ENCODE data around the gene CHERP.
A peak's percentile ranks its signal among the peaks of the same experiment; 100 is the strongest.
"Not testable (repeated sequence)": the region's sequence is repeated elsewhere in the genome, so short reads cannot be mapped to it uniquely, and the experiment has no call there.

CHERP gene

DNA sequence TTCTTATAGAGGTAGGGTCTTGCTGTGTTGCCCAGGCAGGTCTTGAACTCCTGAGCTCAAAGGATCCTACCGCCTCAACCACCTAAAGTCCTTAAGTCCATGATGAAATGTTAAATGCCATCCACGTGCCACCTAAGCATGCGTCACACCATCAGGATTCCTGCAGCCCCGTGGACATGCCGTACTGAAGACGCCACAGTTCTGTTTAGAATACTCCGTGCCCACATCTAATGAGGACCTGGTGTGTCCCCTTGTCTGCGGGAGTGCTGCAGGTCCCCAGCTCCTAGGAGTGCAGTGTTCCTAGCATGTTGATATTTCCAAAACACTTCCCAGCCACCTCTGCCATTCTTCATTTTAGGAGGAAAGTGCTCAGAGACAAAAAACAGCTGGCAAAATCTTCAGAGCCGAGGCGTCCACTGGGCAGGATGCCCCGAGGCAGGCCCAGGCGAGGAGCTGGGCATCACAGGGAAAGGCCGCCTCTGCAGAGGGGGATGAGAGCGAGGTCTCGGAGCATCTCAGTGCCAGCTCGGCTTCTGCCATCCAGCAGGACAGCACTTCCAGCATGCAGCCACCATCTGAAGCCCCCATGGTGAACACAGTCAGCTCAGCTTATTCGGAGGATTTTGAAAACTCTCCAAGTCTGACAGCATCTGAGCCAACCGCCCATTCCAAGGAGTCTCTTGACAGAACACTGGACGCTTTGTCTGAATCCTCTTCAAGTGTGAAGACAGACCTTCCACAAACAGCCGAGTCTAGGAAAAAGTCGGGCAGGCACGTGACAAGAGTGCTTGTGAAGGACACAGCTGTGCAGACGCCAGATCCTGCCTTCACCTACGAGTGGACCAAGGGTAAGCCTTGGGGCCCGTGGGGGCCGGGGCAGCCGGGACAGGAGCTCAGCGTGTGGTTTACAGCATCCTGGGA is 32.8 kb downstream of the CHERP start:
- no peak overlapping the region for H3K4me3 Mint-ChIP-seq
- DNase-seq (ENCODE audit: low spot score in 2 of 2) (no peak), ATAC-seq (ENCODE audit: low read depth) (no peak)
- no peaks in the 10 kb centered on the region for H3K27me3 Mint-ChIP-seq
- H3K4me1 Mint-ChIP-seq, result no peaks in the 10 kb centered on the region
- no peak overlapping the region for H3K27ac Mint-ChIP-seq
- peaks cover 16% of the 10 kb centered on the region for H3K36me3 Mint-ChIP-seq
- no peaks in the 10 kb centered on the region for H3K9me3 Mint-ChIP-seq

DNA sequence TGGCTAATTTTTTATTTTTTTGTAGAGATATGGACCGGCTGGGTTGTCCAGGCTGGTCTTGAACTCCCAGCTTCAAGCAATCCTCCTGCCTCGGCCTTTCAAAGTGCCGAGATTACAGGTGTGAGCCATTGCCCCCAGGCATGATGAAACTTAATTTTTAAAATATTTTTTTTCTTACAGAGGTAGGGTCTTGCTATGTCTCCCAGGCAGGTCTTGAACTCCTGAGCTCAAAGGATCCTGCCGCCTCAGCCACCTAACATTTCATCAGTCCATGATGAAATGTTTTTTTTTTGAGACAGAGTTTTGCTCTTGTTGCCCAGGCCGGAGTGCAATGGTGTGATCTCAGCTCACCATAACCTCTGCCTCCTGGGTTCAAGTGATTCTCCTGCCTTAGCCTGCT is 33.7 kb downstream of the CHERP start:
- no peak overlapping the region for H3K4me3 Mint-ChIP-seq
- ATAC-seq (ENCODE audit: low read depth), result no peak
- H3K36me3 Mint-ChIP-seq, result peaks cover 14% of the 10 kb centered on the region
- no peaks in the 10 kb centered on the region for H3K27me3 Mint-ChIP-seq
- DNase-seq (ENCODE audit: low spot score in 2 of 2), result no peak
- no peaks in the 10 kb centered on the region for H3K9me3 Mint-ChIP-seq
- no peaks in the 10 kb centered on the region for H3K4me1 Mint-ChIP-seq
- no peak overlapping the region for H3K27ac Mint-ChIP-seq

DNA sequence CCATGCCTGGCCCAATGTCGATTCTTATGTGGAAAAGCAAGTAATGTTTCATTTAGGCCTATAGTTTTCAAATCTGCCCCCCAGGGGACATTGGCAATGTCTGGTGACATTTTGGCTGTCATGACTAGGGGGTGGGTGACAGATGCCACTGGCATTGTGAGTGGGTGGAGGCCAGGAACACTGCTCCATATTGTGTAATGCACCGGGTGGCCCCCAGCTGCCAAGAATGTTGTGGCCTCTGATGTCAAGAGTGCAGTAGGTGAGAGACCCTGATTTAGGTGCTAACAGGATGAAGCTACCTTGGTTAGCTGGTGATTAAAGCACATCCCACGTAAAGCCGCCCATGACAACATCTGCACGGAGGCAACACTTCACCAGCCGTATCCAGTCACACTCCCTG is 35.3 kb downstream of the CHERP start:
- ATAC-seq (ENCODE audit: low read depth) (no peak), DNase-seq (ENCODE audit: low spot score in 2 of 2) (no peak)
- Mint-ChIP-seq H3K4me3 (no peak overlapping the region), H3K36me3 (peaks cover 10% of the 10 kb centered on the region), H3K27me3 (no peaks in the 10 kb centered on the region), H3K27ac (no peak overlapping the region), H3K9me3 (no peaks in the 10 kb centered on the region), H3K4me1 (no peaks in the 10 kb centered on the region)

DNA sequence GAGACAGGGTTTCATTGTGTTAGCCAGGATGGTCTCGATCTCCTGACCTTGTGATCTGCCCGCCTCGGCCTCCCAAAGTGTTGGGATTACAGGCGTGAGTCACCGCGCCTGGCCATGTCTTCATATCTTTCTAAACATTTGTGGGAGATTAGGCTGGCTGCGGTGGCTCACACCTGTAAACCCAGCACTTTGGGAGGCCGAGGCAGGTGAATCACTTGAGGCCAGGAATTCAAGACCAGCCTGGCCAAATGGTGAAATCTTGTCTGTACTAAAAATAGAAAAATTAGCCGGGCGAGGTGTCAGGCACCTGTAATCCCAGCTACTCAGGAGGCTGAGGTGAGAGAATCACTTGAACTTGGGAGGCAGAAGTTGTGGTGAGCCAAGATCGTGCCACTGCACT is 36.1 kb downstream of the CHERP start:
- H3K4me3 Mint-ChIP-seq; H3K9me3 Mint-ChIP-seq; ATAC-seq (ENCODE audit: low read depth); H3K4me1 Mint-ChIP-seq; DNase-seq (ENCODE audit: low spot score in 2 of 2); H3K27ac Mint-ChIP-seq; H3K27me3 Mint-ChIP-seq; H3K36me3 Mint-ChIP-seq: not testable (repeated sequence)

DNA sequence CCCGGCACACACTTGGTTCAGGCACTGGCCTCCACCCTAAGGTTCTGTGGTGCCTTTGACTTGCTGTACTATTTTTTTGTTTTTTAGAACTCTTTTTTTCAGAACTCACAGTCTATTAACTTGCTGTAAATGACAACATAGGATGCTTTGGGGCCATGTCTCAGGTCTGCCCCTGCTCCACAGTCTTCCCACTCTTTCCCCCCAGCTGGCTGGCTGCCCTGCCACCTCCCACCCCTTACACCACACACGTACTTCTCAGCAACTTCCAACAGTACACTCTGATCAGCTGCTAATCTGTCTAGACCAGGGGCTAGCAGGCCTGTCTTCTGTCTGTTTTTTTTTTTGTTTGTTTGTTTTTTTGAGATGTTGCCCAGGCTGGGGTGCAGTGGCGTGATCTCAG is 38.0 kb downstream of the CHERP start:
- no peaks in the 10 kb centered on the region for H3K9me3 Mint-ChIP-seq
- no peaks in the 10 kb centered on the region for H3K4me1 Mint-ChIP-seq
- ATAC-seq (ENCODE audit: low read depth) (no peak), DNase-seq (ENCODE audit: low spot score in 2 of 2) (no peak)
- no peak overlapping the region for H3K27ac Mint-ChIP-seq
- peaks cover 7% of the 10 kb centered on the region for H3K36me3 Mint-ChIP-seq
- H3K4me3 Mint-ChIP-seq, result no peak overlapping the region
- no peaks in the 10 kb centered on the region for H3K27me3 Mint-ChIP-seq

DNA sequence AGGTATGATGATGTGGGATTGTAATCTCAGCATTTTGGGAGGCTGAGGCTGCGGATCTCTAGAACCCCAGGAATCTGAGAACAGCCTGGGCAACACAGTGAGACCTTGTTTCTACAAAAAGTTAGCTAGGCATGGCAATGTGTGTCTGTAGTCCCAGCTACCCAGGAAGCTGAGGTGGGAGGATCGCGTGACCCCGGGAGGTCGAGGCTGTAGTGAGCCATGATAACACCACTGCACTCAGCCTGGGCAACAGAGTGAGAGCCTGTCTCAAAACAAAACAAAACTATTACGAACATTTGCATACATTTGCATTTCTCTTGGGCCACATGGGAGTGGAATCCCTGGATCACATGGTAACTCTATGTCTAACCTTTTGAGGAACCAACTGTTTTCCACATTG is 44.4 kb downstream of the CHERP start:
- ATAC-seq (ENCODE audit: low read depth), result no peak
- Mint-ChIP-seq H3K4me1 (peaks cover 4% of the 10 kb centered on the region), H3K27me3 (no peaks in the 10 kb centered on the region), H3K9me3 (no peaks in the 10 kb centered on the region), H3K36me3 (peaks cover 4% of the 10 kb centered on the region), H3K27ac (no peak overlapping the region), H3K4me3 (peak overlapping the region; percentile 65)
- no peak for DNase-seq (ENCODE audit: low spot score in 2 of 2)

DNA sequence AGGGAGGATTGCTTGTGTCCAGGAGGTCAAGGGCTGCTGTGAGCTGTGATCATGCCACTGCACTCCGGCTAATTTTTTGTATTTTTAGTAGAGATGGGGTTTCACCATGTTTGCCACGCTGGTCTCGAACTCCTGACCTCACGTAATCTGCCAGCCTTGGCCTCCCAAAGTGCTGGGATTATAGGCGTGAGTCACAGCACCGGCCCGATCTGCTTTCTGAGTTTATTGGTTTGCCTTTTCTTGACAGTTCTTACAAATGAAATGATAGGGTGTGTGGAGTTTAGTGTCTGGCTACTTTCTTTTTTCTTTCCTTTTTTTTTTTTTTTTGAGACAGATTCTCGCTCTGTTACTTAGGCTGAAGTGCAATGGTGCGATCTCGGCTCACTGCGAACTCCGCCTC is 45.2 kb downstream of the CHERP start:
- ATAC-seq (ENCODE audit: low read depth) (no peak), DNase-seq (ENCODE audit: low spot score in 2 of 2) (no peak)
- peaks cover 4% of the 10 kb centered on the region for H3K36me3 Mint-ChIP-seq
- H3K9me3 Mint-ChIP-seq, result no peaks in the 10 kb centered on the region
- peaks cover 4% of the 10 kb centered on the region for H3K4me1 Mint-ChIP-seq
- no peaks in the 10 kb centered on the region for H3K27me3 Mint-ChIP-seq
- H3K27ac Mint-ChIP-seq, result peak overlapping the region; percentile 20
- H3K4me3 Mint-ChIP-seq, result peak overlapping the region; percentile 91

DNA sequence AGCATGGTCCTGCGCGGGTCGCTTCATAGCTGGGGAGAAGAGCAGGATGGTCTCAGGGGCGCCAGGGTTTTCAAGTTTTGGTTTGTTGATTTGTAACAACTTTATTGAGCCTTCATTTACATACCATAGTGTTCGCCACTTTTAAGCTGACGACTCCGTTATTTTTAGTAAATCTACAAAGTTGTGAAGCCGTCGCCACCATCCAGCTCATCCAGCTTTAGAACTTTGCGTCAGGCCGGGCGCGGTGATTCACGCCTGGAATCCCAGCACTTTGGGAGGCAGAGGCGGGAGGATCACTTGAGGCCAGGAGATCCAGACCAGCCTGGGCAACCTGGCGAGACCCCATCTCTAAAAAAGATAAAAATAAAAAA is 45.6 kb downstream of the CHERP start:
- Mint-ChIP-seq H3K27ac (peak overlapping the region; percentile 92), H3K9me3 (no peaks in the 10 kb centered on the region)
- ATAC-seq (ENCODE audit: low read depth), result no peak

DNA sequence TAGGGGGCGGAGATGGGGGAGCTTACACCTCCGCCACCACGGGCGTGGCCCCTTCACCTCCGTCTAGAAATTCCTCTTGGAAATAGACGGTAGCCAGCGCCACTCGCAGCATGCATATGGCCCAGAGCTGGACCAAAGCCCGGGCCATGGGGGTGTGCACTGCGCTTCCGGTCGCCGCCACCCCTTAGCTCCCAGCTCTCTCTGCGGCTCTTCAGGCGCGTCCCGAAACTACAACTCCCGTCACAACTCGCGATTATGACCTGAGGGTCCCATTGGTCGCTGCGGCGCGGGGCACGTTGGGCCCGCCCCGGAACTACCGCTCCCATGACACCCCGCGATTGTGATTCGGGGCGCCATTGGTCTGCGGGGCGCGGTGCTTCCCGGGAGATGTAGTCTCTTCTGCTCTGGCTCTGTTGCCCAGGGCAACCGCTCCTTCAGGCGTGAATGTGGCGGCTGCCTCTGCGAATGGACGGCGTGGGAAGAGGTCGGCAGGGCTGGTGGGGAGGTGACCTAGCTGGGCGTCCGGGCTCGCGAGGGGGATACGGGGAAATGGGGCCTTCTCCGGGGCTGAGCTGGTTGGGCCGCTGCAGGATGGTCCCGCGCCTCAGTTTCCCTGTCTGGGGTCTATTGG is 46.1 kb downstream of the CHERP start, which contains the start of the genes C19orf44 and CALR3:
C19orf44 (plus strand) TSS at position 413 of the 631 bp plus-strand sequence. CDS start 4,399 bp downstream, outside the sequence.
CALR3 (minus strand) TSS at position 186 of the 631 bp plus-strand sequence; CDS start at position 148, 38 bp downstream.
- Mint-ChIP-seq H3K27ac (peak within 1 kb of the TSS; percentile 92), H3K9me3 (no peaks in the 10 kb centered on the region), H3K36me3 (peaks cover 1% of the 10 kb centered on the region), H3K4me3 (peak within 1 kb of the TSS; percentile 91), H3K4me1 (peaks cover 4% of the 10 kb centered on the region), H3K27me3 (no peaks in the 10 kb centered on the region)
- DNase-seq (ENCODE audit: low spot score in 2 of 2) (peak; percentile 91 to 94), ATAC-seq (ENCODE audit: low read depth) (peak; percentile 97)

More for the DNA sequence above, 45.6 kb downstream of the CHERP start:
- Mint-ChIP-seq H3K36me3 (peaks cover 4% of the 10 kb centered on the region), H3K27me3 (no peaks in the 10 kb centered on the region), H3K4me3 (peak overlapping the region; percentile 91), H3K4me1 (peaks cover 4% of the 10 kb centered on the region)
- DNase-seq (ENCODE audit: low spot score in 2 of 2), result no peak

DNA sequence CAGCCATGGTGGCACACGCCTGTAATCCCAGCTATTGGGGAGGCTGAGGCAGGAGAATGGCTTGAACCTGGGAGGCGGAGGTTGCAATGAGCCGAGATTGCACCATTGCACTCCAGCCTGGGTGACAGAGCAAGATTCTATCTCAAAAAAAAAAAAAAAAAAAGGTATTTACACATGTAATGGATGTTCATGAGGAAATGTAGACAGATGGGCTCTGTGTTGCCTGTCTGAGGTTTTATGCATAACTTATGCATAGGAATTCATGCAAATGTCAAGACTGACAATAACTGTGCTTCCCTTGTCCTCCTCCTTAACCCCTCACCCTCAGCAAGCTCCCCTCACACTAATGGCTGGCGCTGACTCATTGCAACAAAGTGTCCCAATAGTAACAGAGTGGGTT is 55.8 kb downstream of the CHERP start:
- not testable (repeated sequence) for H3K36me3 Mint-ChIP-seq; H3K27ac Mint-ChIP-seq; H3K4me1 Mint-ChIP-seq; H3K27me3 Mint-ChIP-seq; DNase-seq (ENCODE audit: low spot score in 2 of 2); ATAC-seq (ENCODE audit: low read depth); H3K4me3 Mint-ChIP-seq; H3K9me3 Mint-ChIP-seq

DNA sequence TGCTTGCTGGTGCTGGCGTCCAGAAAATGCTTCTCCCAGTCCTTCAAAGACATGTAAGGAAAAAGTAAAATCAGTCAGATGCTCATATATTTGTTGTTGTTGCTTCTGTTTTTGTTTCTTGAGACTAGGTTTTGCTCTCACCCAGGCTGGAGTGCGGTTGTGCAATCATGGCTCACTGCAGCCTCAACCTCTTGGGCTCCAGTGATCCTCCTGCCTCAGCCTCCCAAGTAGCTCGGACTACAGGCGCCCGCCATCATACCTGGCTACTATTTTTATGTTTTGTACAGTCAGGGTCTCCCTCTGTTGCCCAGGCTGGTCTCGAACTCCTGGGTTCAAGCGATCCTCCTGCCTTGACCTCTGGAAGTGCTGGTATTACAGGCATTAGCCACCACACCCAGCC is 59.5 kb downstream of the CHERP start:
- no peak overlapping the region for H3K4me3 Mint-ChIP-seq
- H3K4me1 Mint-ChIP-seq, result no peaks in the 10 kb centered on the region

DNA sequence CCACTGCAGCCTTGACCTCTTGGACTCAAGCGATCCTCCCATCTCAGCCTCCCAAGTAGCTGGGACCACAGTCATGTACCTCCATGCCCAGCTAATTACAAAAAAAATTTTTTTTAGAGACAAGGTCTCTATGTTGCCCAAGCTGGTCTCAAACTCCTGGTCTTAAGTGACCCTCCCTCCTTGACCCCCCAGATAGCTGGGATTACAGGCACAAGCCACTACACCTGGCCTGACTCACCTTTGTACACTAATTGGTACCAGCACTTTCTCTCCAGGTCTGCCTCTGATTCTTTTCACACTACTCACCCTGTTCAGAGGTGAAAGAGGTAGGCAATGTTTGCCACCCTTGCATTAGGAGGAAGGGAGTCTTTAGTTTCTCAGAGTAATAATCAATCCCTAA is 64.9 kb downstream of the CHERP start:
- Mint-ChIP-seq H3K36me3 (no peaks in the 10 kb centered on the region), H3K27me3 (no peaks in the 10 kb centered on the region), H3K9me3 (no peaks in the 10 kb centered on the region), H3K4me3 (no peak overlapping the region), H3K27ac (no peak overlapping the region), H3K4me1 (no peaks in the 10 kb centered on the region)
- no peak for DNase-seq (ENCODE audit: low spot score in 2 of 2)
- ATAC-seq (ENCODE audit: low read depth), result no peak

More for the DNA sequence above, 59.5 kb downstream of the CHERP start:
- Mint-ChIP-seq H3K27me3 (no peaks in the 10 kb centered on the region), H3K9me3 (no peaks in the 10 kb centered on the region), H3K36me3 (no peaks in the 10 kb centered on the region), H3K27ac (no peak overlapping the region)
- ATAC-seq (ENCODE audit: low read depth) (no peak), DNase-seq (ENCODE audit: low spot score in 2 of 2) (no peak)

DNA sequence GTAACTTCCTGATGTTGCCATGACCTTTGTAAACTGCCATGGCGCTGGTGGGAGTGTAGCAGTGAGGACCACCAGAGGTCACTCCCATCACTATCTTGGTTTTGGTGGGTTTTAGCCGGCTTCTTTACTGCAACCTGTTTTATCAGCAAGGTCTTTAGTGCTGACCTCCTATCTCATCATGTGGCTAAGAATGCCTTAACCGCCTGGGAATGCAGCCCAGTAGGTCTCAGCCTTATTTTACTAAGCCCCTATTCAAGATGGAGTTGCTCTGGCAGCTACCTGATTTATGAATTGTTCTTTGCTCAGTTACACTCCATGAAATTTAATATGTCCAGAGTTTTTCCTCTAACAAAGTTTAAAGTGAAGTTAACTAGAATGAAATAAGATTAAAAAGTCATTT is 65.8 kb downstream of the CHERP start:
- no peaks in the 10 kb centered on the region for H3K9me3 Mint-ChIP-seq
- H3K4me3 Mint-ChIP-seq, result no peak overlapping the region
- H3K4me1 Mint-ChIP-seq, result no peaks in the 10 kb centered on the region
- no peak for ATAC-seq (ENCODE audit: low read depth)
- DNase-seq (ENCODE audit: low spot score in 2 of 2), result no peak
- H3K27ac Mint-ChIP-seq, result no peak overlapping the region
- no peaks in the 10 kb centered on the region for H3K36me3 Mint-ChIP-seq
- H3K27me3 Mint-ChIP-seq, result no peaks in the 10 kb centered on the region

DNA sequence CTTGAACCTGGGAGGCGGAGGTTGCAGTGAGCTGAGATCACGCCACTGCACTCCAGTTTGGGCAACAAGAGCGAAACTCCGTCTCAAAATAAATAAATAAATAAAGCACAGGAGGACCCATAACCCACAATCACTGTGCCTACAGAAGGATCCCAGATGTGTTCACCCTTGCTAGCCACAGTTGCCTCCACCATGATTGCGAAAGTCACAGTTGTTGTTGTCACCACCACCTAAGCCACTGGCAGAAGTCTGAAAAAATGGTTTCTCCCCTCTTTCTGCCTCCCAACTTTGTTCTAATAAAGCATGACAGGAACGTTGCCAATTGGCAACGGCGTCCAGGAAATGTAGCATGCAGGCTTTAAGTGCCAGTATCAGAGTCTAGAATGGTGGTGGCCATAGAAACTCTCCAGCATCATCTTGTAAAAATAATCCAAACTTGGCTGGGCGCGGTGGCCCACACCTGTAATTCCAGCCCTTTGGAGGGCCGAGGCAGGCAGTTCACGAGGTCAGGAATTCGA is 68.3 kb downstream of the CHERP start:
- H3K27ac Mint-ChIP-seq, result no peak overlapping the region
- DNase-seq (ENCODE audit: low spot score in 2 of 2) (no peak), ATAC-seq (ENCODE audit: low read depth) (no peak)
- peaks cover 17% of the 10 kb centered on the region for H3K4me1 Mint-ChIP-seq
- H3K27me3 Mint-ChIP-seq, result no peaks in the 10 kb centered on the region
- H3K9me3 Mint-ChIP-seq, result no peaks in the 10 kb centered on the region
- no peak overlapping the region for H3K4me3 Mint-ChIP-seq
- peaks cover 3% of the 10 kb centered on the region for H3K36me3 Mint-ChIP-seq
